B cell (primary cell): ENCODE data around the gene MTHFD1L. TPM values are rescaled to one million over a fixed set of nuclear protein-coding genes. Genes with fewer than 3 reads are reported as not detected.

Experiments used
- ATAC-seq: fragments of 200-7000 bp; cut with Tn5 transposase; one replicate; pipeline ENCODE4 v1.10.0; 2021; ENCODE audit warnings: low read depth, mild to moderate bottlenecking, moderate number of reproducible peaks, moderate library complexity
- CTCF ChIA-PET: fragments of 350-600 bp; sonication (Branson Sonifier 250); formaldehyde crosslinking; loops from one replicate; lab custom pipeline; 2021; ENCODE audit warnings: antibody characterized with exemption, inconsistent platforms; lab: Charles Lee
- POLR2A ChIA-PET: fragments of 350-600 bp; sonication (Branson Sonifier 250); formaldehyde crosslinking; loops from one replicate; lab custom pipeline; 2021; ENCODE audit warnings: antibody characterized with exemption; lab: Charles Lee
- DNase-seq: peaks from one replicate; pipeline ENCODE4 v3.0.0; 2013
- H2AFZ ChIP-seq: 2 replicates; pipeline ENCODE4 v1.6.1; 2012; ENCODE audit warnings: mild to moderate bottlenecking, low read depth, low read length; ENCODE audit not compliant: insufficient read depth, poor library complexity, severe bottlenecking
- H3K27ac ChIP-seq, 2 donors: 1 replicate in 1 of 2; 2 replicates in 1 of 2; pipeline ENCODE4 v1.5.1; 2012 to 2013; ENCODE audit warnings: low read length in 2 of 2, mild to moderate bottlenecking in 2 of 2, moderate library complexity in 1 of 2
- H3K27me3 ChIP-seq, 4 experiments: fragments of 200-600 bp in 1 of 4; sonication (generic) in 1 of 4; replicated peaks in 1 of 4; 1 replicate in 2 of 4; 2 replicates in 2 of 4; pipeline versions ENCODE4 v1.6.1 to v1.7.0; 2013 to 2016; ENCODE audit warnings: low read length in 3 of 4, mild to moderate bottlenecking in 2 of 4, mixed read lengths in 1 of 4, moderate library complexity in 1 of 4; ENCODE audit not compliant: insufficient read depth in 4 of 4, control insufficient read depth in 3 of 4; ENCODE audit errors: control extremely low read depth in 1 of 4
- H3K36me3 ChIP-seq, 2 experiments: replicated peaks in 1 of 2; 1 replicate in 1 of 2; 2 replicates in 1 of 2; pipeline versions ENCODE4 v1.6.1 to v1.7.1; 2013; ENCODE audit warnings: low read length in 1 of 2; ENCODE audit not compliant: insufficient read depth in 2 of 2, control insufficient read depth in 1 of 2; ENCODE audit errors: control extremely low read depth in 1 of 2, extremely low read depth in 1 of 2
- H3K4me1 ChIP-seq, 2 donors: fragments of 200-600 bp in 1 of 2; sonication (generic) in 1 of 2; 1 replicate in 1 of 2; 2 replicates in 1 of 2; pipeline versions ENCODE4 v1.5.1 to v1.6.1; 2013 to 2017; ENCODE audit warnings: low read length in 2 of 2; ENCODE audit not compliant: control insufficient read depth in 2 of 2, insufficient read depth in 2 of 2
- H3K4me2 ChIP-seq: replicated peaks from 2 replicates; pipeline ENCODE3; 2012; ENCODE audit warnings: mild to moderate bottlenecking, low read depth, low read length; ENCODE audit not compliant: poor library complexity, severe bottlenecking
- H3K4me3 ChIP-seq, 5 experiments: fragments of 200-600 bp in 1 of 5; sonication (generic) in 1 of 5; 1 replicate in 3 of 5; 2 replicates in 2 of 5; pipeline versions ENCODE4 v1.5.1 to v1.7.0; 2011 to 2016; ENCODE audit warnings: low read length in 4 of 5, mild to moderate bottlenecking in 4 of 5, low read depth in 2 of 5, control low read depth in 1 of 5, moderate library complexity in 1 of 5; ENCODE audit not compliant: insufficient read depth in 1 of 5; ENCODE audit errors: control extremely low read depth in 1 of 5, extremely low read depth in 1 of 5
- H3K79me2 ChIP-seq: fragments of 200-600 bp; sonication (generic); one replicate; pipeline ENCODE4 v1.6.0; 2016; ENCODE audit warnings: low read length; ENCODE audit not compliant: control insufficient read depth, insufficient read depth
- H3K9ac ChIP-seq: fragments of 200-600 bp; sonication (generic); 2 replicates; pipeline ENCODE4 v1.6.1; 2017; ENCODE audit warnings: mild to moderate bottlenecking, low read length, moderate library complexity
- H3K9me3 ChIP-seq, 3 donors: one replicate each; pipeline versions ENCODE4 v1.6.1 to v1.7.1; 2013; ENCODE audit warnings: low read length in 2 of 3; ENCODE audit not compliant: control insufficient read depth in 2 of 3, insufficient read depth in 1 of 3; ENCODE audit errors: control extremely low read depth in 1 of 3
- H4K20me1 ChIP-seq: 2 replicates; pipeline ENCODE4 v1.6.0; 2012; ENCODE audit warnings: mild to moderate bottlenecking, low read length; ENCODE audit not compliant: insufficient read depth, control insufficient read depth, poor library complexity, severe bottlenecking
- H3K27ac Mint-ChIP-seq: one replicate; pipeline ENCODE4 v1.8.0; 2021; ENCODE audit warnings: mixed read lengths
- H3K27me3 Mint-ChIP-seq: one replicate; pipeline ENCODE4 v1.8.0; 2021; ENCODE audit warnings: mixed read lengths
- H3K4me1 Mint-ChIP-seq: one replicate; pipeline ENCODE4 v1.8.0; 2021; ENCODE audit warnings: mixed read lengths
- H3K4me3 Mint-ChIP-seq: one replicate; pipeline ENCODE4 v1.8.0; 2021; ENCODE audit warnings: mixed read lengths
- H3K9me3 Mint-ChIP-seq: one replicate; pipeline ENCODE4 v1.8.0; 2022; ENCODE audit warnings: mixed read lengths; ENCODE audit not compliant: insufficient read depth
- CTCF ChIP-seq: fragments of 200-600 bp; IDR thresholded peaks from one replicate; pipeline ENCODE4 v1.8.0; 2022; ENCODE audit warnings: antibody characterized with exemption, mild to moderate bottlenecking
- EZH2 ChIP-seq: IDR thresholded peaks from 2 replicates; pipeline ENCODE4 v1.6.1; 2012; ENCODE audit warnings: borderline replicate concordance, low read depth, mild to moderate bottlenecking, moderate library complexity, low read length; ENCODE audit not compliant: insufficient read depth, poor library complexity, severe bottlenecking
- WGBS: methylation state at CpG from one replicate; pipeline ENCODE4 v1.1.5; 2013; ENCODE audit warnings: missing lambda C conversion rate; ENCODE audit not compliant: insufficient coverage; 5-methylcytosine and 5-hydroxymethylcytosine counted together
- intact Hi-C: fragments of 100-400 bp; cut with micrococcal nuclease; formaldehyde crosslinking; loops from one replicate; pipeline ENCODE4 v1.10.0; 2022
- polyA plus RNA-seq: library from polyadenylated mRNA; depleted of rRNA; stranded (reverse); fragments of >200 nt; gene quantifications from 2 replicates; pipeline ENCODE4 v1.2.3, GENCODE V29; 2012
- total RNA-seq, 2 donors: library from RNA; stranded (reverse); fragments of 120-200 nt in 1 of 2; gene quantifications; 1 replicate in 1 of 2; 2 replicates in 1 of 2; pipeline versions ENCODE4 v1.2.3 to v1.2.4, GENCODE V29; 2013 to 2022

The MTHFD1L gene
- total and polyA plus RNA-seq, 2 donors (not counting 1 experiment from before 2014, with no cell fraction given), result 2.9 to 16.1 TPM

GRCh38 chr6:150900049-150900448 lies 34.5 kb downstream of the MTHFD1L start:
- Mint-ChIP-seq H3K4me1 (peaks cover 10% of the 10 kb centered on the region), H3K9me3 (no peaks in the 10 kb centered on the region), H3K4me3 (no peak overlapping the region), H3K27me3 (no peaks in the 10 kb centered on the region), H3K27ac (no peak overlapping the region)
- Histone ChIP-seq H3K27ac (no peak overlapping the region), H3K4me2 (no peak overlapping the region), H2AFZ (no peak overlapping the region), H3K9ac (no peak overlapping the region), H3K4me1 (peaks cover 0 to 9% of the 10 kb centered on the region in 2 donors), H3K27me3 (no peaks in the 10 kb centered on the region), H3K4me3 (no peak overlapping the region), H3K9me3 (no peaks in the 10 kb centered on the region), H3K36me3 (no peaks in the 10 kb centered on the region), H4K20me1 (no peaks in the 10 kb centered on the region), H3K79me2 (no peaks in the 10 kb centered on the region)
- POLR2A ChIA-PET, result no interaction called here
- WGBS, result 94% methylated on average over 3 of the region's 3 CpGs
- intact Hi-C loops, result no loop called here
- no peak for ATAC-seq
- CTCF ChIA-PET, result interaction anchor here (1.0 to 2.3 kb wide), 3 partner anchors 8 to 425 kb away, joined by 5 to 8 read pairs (median 8); no protein-coding TSS in a partner anchor
- TF ChIP-seq EZH2 (no peak), CTCF (no peak)
- no peak for DNase-seq

- ChIA-PET POLR2A (no interaction called here), CTCF (interaction anchor here (2.6 to 4.5 kb wide), 2 partner anchors 11 to 422 kb away, joined by 10 to 39 read pairs; no protein-coding TSS in a partner anchor)
- H3K79me2 ChIP-seq, result no peaks in the 10 kb centered on the region
- no peak overlapping the region for H3K27ac Mint-ChIP-seq
- H3K4me1 Mint-ChIP-seq, result peaks cover 6% of the 10 kb centered on the region
- DNase-seq (no peak), ATAC-seq (no peak)
- H3K4me3 Mint-ChIP-seq, result no peak overlapping the region
- H3K27me3 Mint-ChIP-seq, result no peaks in the 10 kb centered on the region
- H3K9me3 Mint-ChIP-seq, result no peaks in the 10 kb centered on the region
- H4K20me1 ChIP-seq, result no peaks in the 10 kb centered on the region
- no peaks in the 10 kb centered on the region for H3K9me3 ChIP-seq
- peaks cover 0 to 6% of the 10 kb centered on the region in 2 donors for H3K4me1 ChIP-seq
- H3K4me2 ChIP-seq, result no peak overlapping the region
- H3K9ac ChIP-seq, result no peak overlapping the region
- TF ChIP-seq EZH2 (no peak), CTCF (no peak)
- H3K27me3 ChIP-seq, result no peaks in the 10 kb centered on the region
- H3K4me3 ChIP-seq, result no peak overlapping the region
- H2AFZ ChIP-seq, result no peak overlapping the region
- H3K36me3 ChIP-seq, result peaks cover 2 to 7% of the 10 kb centered on the region in 2 experiments
- no peak overlapping the region for H3K27ac ChIP-seq
- intact Hi-C loops, result no loop called here
- no CpG with 5 or more reads among the region's 3 CpGs for WGBS
These were observed 36.8 kb downstream of the MTHFD1L start for GRCh38 chr6:150902142-150902776.
